Caco-2 (cell line): ENCODE data around the gene ASTN2. TPM values are rescaled to one million over a fixed set of nuclear protein-coding genes. Genes with fewer than 3 reads are reported as not detected.

Experiments used
- BruUV-seq: library from RNA; stranded (reverse); fragments of 400-500 nt; replicated peaks from 2 replicates; lab custom pipeline; 2021; lab: Mats Ljungman, UMichigan
- CTCF ChIA-PET: fragments of 300-600 bp; sonication (Branson Sonifier 250); formaldehyde crosslinking; loops from one replicate; lab custom pipeline; 2022; ENCODE audit warnings: antibody characterized with exemption; lab: Charles Lee
- POLR2A ChIA-PET: fragments of 300-600 bp; sonication (Branson Sonifier 250); formaldehyde crosslinking; loops from one replicate; lab custom pipeline; 2022; ENCODE audit warnings: antibody characterized with exemption; lab: Charles Lee
- DNase-seq, 2 experiments: peaks; one replicate each; pipeline versions ENCODE4 v3.0.0 to v3.0.0-alpha.2; 2020 to 2022
- H3K27me3 ChIP-seq: replicated peaks from 2 replicates; pipeline ENCODE4 v1.6.0; 2011; ENCODE audit warnings: low read length; ENCODE audit not compliant: control insufficient read depth, insufficient read depth
- H3K36me3 ChIP-seq: 2 replicates; pipeline ENCODE4 v1.5.1; 2011; ENCODE audit warnings: low read length; ENCODE audit not compliant: control insufficient read depth, insufficient read depth
- H3K4me1 ChIP-seq: fragments of 250-450 bp; sonication (Bioruptor Pico); 2 replicates; pipeline ENCODE4 v1.5.1; 2020; ENCODE audit warnings: mild to moderate bottlenecking
- H3K4me3 ChIP-seq: 2 replicates; pipeline ENCODE4 v1.5.1; 2011; ENCODE audit warnings: low read depth, mild to moderate bottlenecking, control low read depth, low read length
- H3K9me3 ChIP-seq: fragments of 250-450 bp; sonication (Bioruptor Pico); 2 replicates; pipeline ENCODE4 v1.5.1; 2020; ENCODE audit warnings: mild to moderate bottlenecking, moderate library complexity
- H3K27ac Mint-ChIP-seq: one replicate; pipeline ENCODE4 v1.8.0; 2022; ENCODE audit warnings: mixed read lengths; ENCODE audit not compliant: unreplicated experiment
- H3K27me3 Mint-ChIP-seq: one replicate; pipeline ENCODE4 v1.8.0; 2022; ENCODE audit warnings: mixed read lengths; ENCODE audit not compliant: insufficient read depth, unreplicated experiment
- H3K36me3 Mint-ChIP-seq: one replicate; pipeline ENCODE4 v1.8.0; 2022; ENCODE audit warnings: mild to moderate bottlenecking, mixed read lengths; ENCODE audit not compliant: insufficient read depth, unreplicated experiment
- H3K4me1 Mint-ChIP-seq: one replicate; pipeline ENCODE4 v1.8.0; 2022; ENCODE audit warnings: low read depth, mixed read lengths; ENCODE audit not compliant: unreplicated experiment
- H3K4me3 Mint-ChIP-seq: one replicate; pipeline ENCODE4 v1.8.0; 2022; ENCODE audit warnings: mild to moderate bottlenecking, moderate library complexity, mixed read lengths; ENCODE audit not compliant: unreplicated experiment
- H3K9me3 Mint-ChIP-seq: one replicate; pipeline ENCODE4 v1.8.0; 2022; ENCODE audit warnings: mixed read lengths; ENCODE audit not compliant: unreplicated experiment
- intact Hi-C: fragments of 100-400 bp; cut with micrococcal nuclease; formaldehyde crosslinking; loops from one replicate; pipeline ENCODE4 v1.10.0; 2022; ENCODE audit not compliant: unreplicated experiment
- total RNA-seq: library from RNA; stranded (reverse); gene quantifications from 2 replicates; pipeline ENCODE4 v1.2.3, GENCODE V29; 2022
- TF ChIP-seq, protein P1 (sequence below), 2 experiments: fragments of 200-600 bp in 1 of 2; IDR thresholded peaks; 1 replicate in 1 of 2; 2 replicates in 1 of 2; pipeline versions ENCODE4 v1.5.1 to v1.8.0; 2011 to 2022; ENCODE audit warnings: antibody characterized with exemption in 1 of 2, control low read depth in 1 of 2, inconsistent platforms in 1 of 2, low read depth in 1 of 2, low read length in 1 of 2, mild to moderate bottlenecking in 1 of 2, moderate library complexity in 1 of 2; ENCODE audit not compliant: insufficient read depth in 1 of 2, severe bottlenecking in 1 of 2, unreplicated experiment in 1 of 2

ASTN2 gene
- total RNA-seq, 1 experiment from 2014 or later = 12.7 TPM

DNA sequence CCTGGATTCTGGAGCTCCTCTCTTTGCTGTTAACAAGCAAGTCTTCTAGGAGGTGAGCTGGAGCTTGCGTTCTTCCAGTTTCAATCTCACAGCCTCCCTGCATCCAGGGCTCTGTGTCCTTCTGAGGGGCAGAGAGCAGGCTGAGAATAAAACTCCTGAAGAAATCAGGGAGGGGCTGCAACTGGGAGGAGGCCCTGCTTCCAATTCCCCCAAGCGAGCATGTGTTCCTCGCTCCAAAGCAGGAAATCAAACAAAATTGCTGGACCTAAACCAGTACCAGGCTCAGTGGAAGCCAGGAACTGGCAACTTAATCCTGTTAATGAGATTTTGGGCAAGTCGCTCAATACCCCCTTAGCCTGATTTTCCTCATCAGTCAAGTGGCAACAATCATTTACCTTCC lies 181.8 kb downstream of the ASTN2 start:
- intact Hi-C loops = no loop called here
- Mint-ChIP-seq H3K36me3 (no peaks in the 10 kb centered on the region), H3K27ac (no peak overlapping the region), H3K4me3 (no peak overlapping the region), H3K27me3 (peaks cover 8% of the 10 kb centered on the region), H3K9me3 (no peaks in the 10 kb centered on the region), H3K4me1 (no peaks in the 10 kb centered on the region)
- ChIA-PET POLR2A (no interaction called here), CTCF (no interaction called here)
- no peak for DNase-seq
- no peaks in the 10 kb centered on the region for H3K36me3 ChIP-seq
- no TSS peak for BruUV-seq
- no peaks in the 10 kb centered on the region for H3K9me3 ChIP-seq
- no peak overlapping the region for H3K4me3 ChIP-seq
- TF ChIP-seq, protein P1, sequence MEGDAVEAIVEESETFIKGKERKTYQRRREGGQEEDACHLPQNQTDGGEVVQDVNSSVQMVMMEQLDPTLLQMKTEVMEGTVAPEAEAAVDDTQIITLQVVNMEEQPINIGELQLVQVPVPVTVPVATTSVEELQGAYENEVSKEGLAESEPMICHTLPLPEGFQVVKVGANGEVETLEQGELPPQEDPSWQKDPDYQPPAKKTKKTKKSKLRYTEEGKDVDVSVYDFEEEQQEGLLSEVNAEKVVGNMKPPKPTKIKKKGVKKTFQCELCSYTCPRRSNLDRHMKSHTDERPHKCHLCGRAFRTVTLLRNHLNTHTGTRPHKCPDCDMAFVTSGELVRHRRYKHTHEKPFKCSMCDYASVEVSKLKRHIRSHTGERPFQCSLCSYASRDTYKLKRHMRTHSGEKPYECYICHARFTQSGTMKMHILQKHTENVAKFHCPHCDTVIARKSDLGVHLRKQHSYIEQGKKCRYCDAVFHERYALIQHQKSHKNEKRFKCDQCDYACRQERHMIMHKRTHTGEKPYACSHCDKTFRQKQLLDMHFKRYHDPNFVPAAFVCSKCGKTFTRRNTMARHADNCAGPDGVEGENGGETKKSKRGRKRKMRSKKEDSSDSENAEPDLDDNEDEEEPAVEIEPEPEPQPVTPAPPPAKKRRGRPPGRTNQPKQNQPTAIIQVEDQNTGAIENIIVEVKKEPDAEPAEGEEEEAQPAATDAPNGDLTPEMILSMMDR (IDR thresholded peaks at IDR 0.05; ENCODE audit: insufficient read depth in 1 of 2, low read depth in 1 of 2, low read length in 1 of 2, severe bottlenecking in 1 of 2, unreplicated experiment in 1 of 2) = no peak
- no peaks in the 10 kb centered on the region for H3K4me1 ChIP-seq
- H3K27me3 ChIP-seq = no peaks in the 10 kb centered on the region

GRCh38 chr9:117232281-117232680 lies 182.6 kb downstream of the ASTN2 start:
- H3K36me3 ChIP-seq = no peaks in the 10 kb centered on the region
- H3K27ac Mint-ChIP-seq = no peak overlapping the region
- no peaks in the 10 kb centered on the region for H3K9me3 Mint-ChIP-seq
- no peaks in the 10 kb centered on the region for H3K4me1 Mint-ChIP-seq
- ChIA-PET POLR2A (no interaction called here), CTCF (no interaction called here)
- H3K36me3 Mint-ChIP-seq = no peaks in the 10 kb centered on the region
- no peaks in the 10 kb centered on the region for H3K27me3 ChIP-seq
- no peak overlapping the region for H3K4me3 Mint-ChIP-seq
- peaks cover 8% of the 10 kb centered on the region for H3K27me3 Mint-ChIP-seq
- TF ChIP-seq, protein P1 (IDR thresholded peaks at IDR 0.05; ENCODE audit: insufficient read depth in 1 of 2, low read depth in 1 of 2, low read length in 1 of 2, severe bottlenecking in 1 of 2, unreplicated experiment in 1 of 2) = no peak
- no peak for DNase-seq
- BruUV-seq = no TSS peak
- H3K4me3 ChIP-seq = no peak overlapping the region
- H3K4me1 ChIP-seq = no peaks in the 10 kb centered on the region
- intact Hi-C loops = no loop called here
- H3K9me3 ChIP-seq = no peaks in the 10 kb centered on the region

DNA sequence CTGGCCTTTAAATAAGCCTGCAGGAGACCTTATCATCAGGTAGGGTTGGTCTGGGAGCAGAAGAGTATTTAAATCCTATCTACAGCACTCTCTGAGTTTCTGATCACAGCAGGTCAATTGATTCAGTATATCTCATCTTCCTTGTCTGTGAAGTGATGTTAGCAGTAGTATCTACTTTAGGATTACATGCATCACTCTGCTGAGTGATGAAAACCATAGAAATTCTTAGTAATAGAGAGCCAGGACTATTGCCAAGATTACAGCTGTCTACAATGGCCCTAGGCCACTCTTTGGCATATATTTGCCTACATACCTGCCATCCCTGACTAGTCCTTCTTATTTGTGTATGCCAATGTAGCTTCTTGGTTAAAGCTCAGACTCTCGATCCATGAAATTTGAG lies 183.8 kb downstream of the ASTN2 start:
- POLR2A ChIA-PET = no interaction called here
- H3K9me3 Mint-ChIP-seq = no peaks in the 10 kb centered on the region

More for the DNA sequence above, 183.8 kb downstream of the ASTN2 start:
- no TSS peak for BruUV-seq
- DNase-seq = no peak
- Mint-ChIP-seq H3K27me3 (peaks cover 8% of the 10 kb centered on the region), H3K4me1 (no peaks in the 10 kb centered on the region), H3K4me3 (no peak overlapping the region), H3K36me3 (no peaks in the 10 kb centered on the region), H3K27ac (no peak overlapping the region)
- Histone ChIP-seq H3K36me3 (no peaks in the 10 kb centered on the region), H3K4me1 (no peaks in the 10 kb centered on the region), H3K4me3 (no peak overlapping the region), H3K27me3 (no peaks in the 10 kb centered on the region), H3K9me3 (no peaks in the 10 kb centered on the region)
- CTCF ChIA-PET = no interaction called here
- TF ChIP-seq, protein P1 (IDR thresholded peaks at IDR 0.05; ENCODE audit: insufficient read depth in 1 of 2, low read depth in 1 of 2, low read length in 1 of 2, severe bottlenecking in 1 of 2, unreplicated experiment in 1 of 2) = no peak
- intact Hi-C loops = no loop called here
